A549 (cell line): ENCODE data around the gene GPBP1L1.

Experiments used
- CHD4 ChIP-seq: fragments of 200-600 bp; sonication (generic); IDR thresholded peaks from 2 replicates; pipeline ENCODE4 v1.6.1; 2016; ENCODE audit warnings: antibody characterized with exemption, mild to moderate bottlenecking, borderline replicate concordance
- FOSL2 ChIP-seq, 2 experiments: fragments of 450-650 bp in 1 of 2; fragments of >200 bp in 1 of 2; sonication (Bioruptor Twin) in 1 of 2; formaldehyde crosslinking; IDR thresholded peaks; 2 replicates each; pipeline versions ENCODE4 v1.5.0 to v1.6.1; 2016 to 2020; ENCODE audit warnings: mild to moderate bottlenecking in 1 of 2, moderate library complexity in 1 of 2

DNA sequence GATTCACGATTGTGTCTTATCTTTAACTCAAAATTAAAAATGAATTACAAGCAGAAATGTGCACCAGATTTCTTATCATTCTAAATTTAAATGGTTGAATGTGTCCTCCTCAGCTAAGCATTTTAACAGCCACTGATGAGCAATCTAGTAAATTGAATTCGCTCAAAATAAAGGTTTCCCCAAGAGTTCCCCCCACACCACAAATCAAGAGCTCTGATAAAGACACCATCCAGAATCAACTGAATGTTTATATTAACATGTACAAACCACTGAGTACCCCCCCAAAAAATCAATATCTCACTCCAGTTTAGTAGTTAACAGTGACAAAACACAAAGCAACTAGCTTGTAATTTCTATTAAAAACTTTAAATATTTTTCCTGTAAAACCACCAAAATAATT lies 1.9 kb downstream of the GPBP1L1 start:
- TF ChIP-seq CHD4: no peak
- TF ChIP-seq FOSL2 (IDR thresholded peaks at IDR 0.05): no peak
- TF ChIP-seq FOSL2 (CRISPR knock-in tag; IDR thresholded peaks at IDR 0.05): no peak
